Upper lobe of left lung (tissue), 6 donors: Measurements from ENCODE around the gene DDI2. TPM values are rescaled to one million over a fixed set of nuclear protein-coding genes. Genes with fewer than 3 reads are reported as not detected.

Source experiments
- ATAC-seq, 2 donors: fragments of 200-7000 bp; cut with Tn5 transposase; one replicate each; pipeline ENCODE4 v1.9.1; 2022; ENCODE audit warnings: mild to moderate bottlenecking in 2 of 2, moderate library complexity in 2 of 2; ENCODE audit not compliant: low FRiP score in 2 of 2
- DNase-seq, 2 donors: peaks; one replicate each; pipeline ENCODE4 v3.0.0-alpha.2; 2019 to 2020
- H3K27ac ChIP-seq, 4 donors: fragments of 200-600 bp; sonication (generic); one replicate each; pipeline ENCODE4 v1.5.1; 2016 to 2019
- H3K27me3 ChIP-seq, 4 donors: fragments of 200-600 bp; sonication (generic); one replicate each; pipeline ENCODE4 v1.5.1; 2017 to 2019
- H3K36me3 ChIP-seq, 4 donors: fragments of 200-600 bp; sonication (generic); one replicate each; pipeline ENCODE4 v1.5.1; 2016 to 2019
- H3K4me1 ChIP-seq, 4 donors: fragments of 200-600 bp; sonication (generic); one replicate each; pipeline ENCODE4 v1.5.1; 2018 to 2019
- H3K4me3 ChIP-seq, 4 donors: fragments of 200-600 bp; sonication (generic); one replicate each; pipeline ENCODE4 v1.5.1; 2017 to 2019; ENCODE audit warnings: mild to moderate bottlenecking in 2 of 4, moderate library complexity in 1 of 4
- H3K9me3 ChIP-seq, 4 donors: fragments of 200-600 bp; sonication (generic); one replicate each; pipeline ENCODE4 v1.5.1; 2018 to 2019
- EP300 ChIP-seq, 4 donors: sonication (generic); formaldehyde crosslinking; IDR thresholded peaks; one replicate each; pipeline ENCODE4 v1.5.1; 2017; ENCODE audit warnings: antibody characterized with exemption in 4 of 4, control low read depth in 2 of 4
- POLR2A ChIP-seq, 4 donors: fragments of 450-650 bp; IDR thresholded peaks; one replicate each; pipeline ENCODE4 v1.5.1; 2016 to 2017; ENCODE audit warnings: antibody characterized with exemption in 4 of 4, mild to moderate bottlenecking in 2 of 4
- POLR2AphosphoS5 ChIP-seq, 2 donors: sonication (generic); formaldehyde crosslinking; IDR thresholded peaks; one replicate each; pipeline ENCODE4 v1.5.1; 2017; ENCODE audit warnings: antibody characterized with exemption in 2 of 2
- WGBS, 2 donors: methylation state at CpG; one replicate each; pipeline ENCODE4 v1.1.5; 2017 to 2018; 5-methylcytosine and 5-hydroxymethylcytosine counted together
- total RNA-seq, 6 donors: library from RNA; depleted of rRNA in 4 of 6; stranded (reverse); fragments of >200 nt in 4 of 6; gene quantifications; one replicate each; pipeline versions ENCODE4 v1.1.0 to v1.2.1, GENCODE V29; 2016 to 2021
- TF ChIP-seq, protein P1 (sequence below), 6 experiments: fragments of 450-650 bp in 4 of 6; fragments of 200-600 bp in 2 of 6; sonication (generic) in 2 of 6; IDR thresholded peaks; one replicate each; pipeline ENCODE4 v1.5.1; 2016 to 2019; ENCODE audit warnings: antibody characterized with exemption in 6 of 6
- donor health status: DM: no; HTN: no; CAD: no; lungs with moderate emphysema.
- donor health status: DM: no; HTN: yes; CAD: no; lungs with severe emphysema.

DDI2 gene
- total RNA-seq, 6 donors from 2014 or later: 31.4 to 161 (median 46.1) TPM

DNA sequence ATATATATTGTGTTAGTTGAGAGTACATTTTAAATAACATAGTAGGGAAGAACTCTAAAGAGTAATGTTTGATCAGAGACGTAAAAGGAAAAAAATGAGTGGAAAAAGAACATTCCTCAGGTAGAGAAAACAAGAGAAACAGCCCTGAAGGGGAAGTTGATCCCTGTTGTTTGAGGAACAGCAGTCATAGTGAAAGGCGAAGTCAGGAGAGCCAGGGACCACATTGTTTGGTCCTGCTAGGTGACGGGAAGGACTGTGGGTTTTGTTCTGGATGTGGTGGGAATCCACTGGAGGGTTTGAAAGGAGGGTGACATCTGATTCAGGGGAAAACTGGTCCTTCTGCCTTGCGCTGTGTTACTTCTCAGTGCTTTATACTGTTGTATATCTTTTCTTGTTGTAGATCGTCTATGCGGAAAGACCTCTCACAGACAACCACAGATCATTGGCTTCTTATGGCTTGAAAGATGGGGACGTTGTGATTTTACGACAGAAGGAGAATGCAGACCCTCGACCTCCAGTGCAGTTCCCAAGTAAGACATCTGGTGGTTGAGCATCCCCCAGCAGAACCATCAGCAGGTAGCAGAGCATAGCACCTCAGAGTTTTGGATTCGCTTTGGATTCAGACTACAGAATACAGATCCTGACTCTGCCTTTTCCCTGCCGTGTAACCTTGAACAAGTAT lies 9.2 kb downstream of the DDI2 start:
- 81 to 84% methylated on average over 11 of the region's 11 CpGs for WGBS, 2 donors
- H3K27me3 ChIP-seq: no peaks in the 10 kb centered on the region
- peaks cover 3 to 49% (median 18%) of the 10 kb centered on the region in 4 donors for H3K36me3 ChIP-seq
- H3K27ac ChIP-seq: no peak overlapping the region
- H3K4me3 ChIP-seq: no peak overlapping the region
- DNase-seq (no peak), ATAC-seq (no peak)
- H3K4me1 ChIP-seq: peaks cover 36 to 59% (median 40%) of the 10 kb centered on the region in 4 donors
- H3K9me3 ChIP-seq: no peaks in the 10 kb centered on the region
- no peak for TF ChIP-seq EP300 (IDR thresholded peaks at IDR 0.05)
- TF ChIP-seq POLR2A (IDR thresholded peaks at IDR 0.05): no peak
- no peak for TF ChIP-seq POLR2AphosphoS5 (IDR thresholded peaks at IDR 0.05)
- TF ChIP-seq, protein P1, sequence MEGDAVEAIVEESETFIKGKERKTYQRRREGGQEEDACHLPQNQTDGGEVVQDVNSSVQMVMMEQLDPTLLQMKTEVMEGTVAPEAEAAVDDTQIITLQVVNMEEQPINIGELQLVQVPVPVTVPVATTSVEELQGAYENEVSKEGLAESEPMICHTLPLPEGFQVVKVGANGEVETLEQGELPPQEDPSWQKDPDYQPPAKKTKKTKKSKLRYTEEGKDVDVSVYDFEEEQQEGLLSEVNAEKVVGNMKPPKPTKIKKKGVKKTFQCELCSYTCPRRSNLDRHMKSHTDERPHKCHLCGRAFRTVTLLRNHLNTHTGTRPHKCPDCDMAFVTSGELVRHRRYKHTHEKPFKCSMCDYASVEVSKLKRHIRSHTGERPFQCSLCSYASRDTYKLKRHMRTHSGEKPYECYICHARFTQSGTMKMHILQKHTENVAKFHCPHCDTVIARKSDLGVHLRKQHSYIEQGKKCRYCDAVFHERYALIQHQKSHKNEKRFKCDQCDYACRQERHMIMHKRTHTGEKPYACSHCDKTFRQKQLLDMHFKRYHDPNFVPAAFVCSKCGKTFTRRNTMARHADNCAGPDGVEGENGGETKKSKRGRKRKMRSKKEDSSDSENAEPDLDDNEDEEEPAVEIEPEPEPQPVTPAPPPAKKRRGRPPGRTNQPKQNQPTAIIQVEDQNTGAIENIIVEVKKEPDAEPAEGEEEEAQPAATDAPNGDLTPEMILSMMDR (IDR thresholded peaks at IDR 0.05): no peak

DNA sequence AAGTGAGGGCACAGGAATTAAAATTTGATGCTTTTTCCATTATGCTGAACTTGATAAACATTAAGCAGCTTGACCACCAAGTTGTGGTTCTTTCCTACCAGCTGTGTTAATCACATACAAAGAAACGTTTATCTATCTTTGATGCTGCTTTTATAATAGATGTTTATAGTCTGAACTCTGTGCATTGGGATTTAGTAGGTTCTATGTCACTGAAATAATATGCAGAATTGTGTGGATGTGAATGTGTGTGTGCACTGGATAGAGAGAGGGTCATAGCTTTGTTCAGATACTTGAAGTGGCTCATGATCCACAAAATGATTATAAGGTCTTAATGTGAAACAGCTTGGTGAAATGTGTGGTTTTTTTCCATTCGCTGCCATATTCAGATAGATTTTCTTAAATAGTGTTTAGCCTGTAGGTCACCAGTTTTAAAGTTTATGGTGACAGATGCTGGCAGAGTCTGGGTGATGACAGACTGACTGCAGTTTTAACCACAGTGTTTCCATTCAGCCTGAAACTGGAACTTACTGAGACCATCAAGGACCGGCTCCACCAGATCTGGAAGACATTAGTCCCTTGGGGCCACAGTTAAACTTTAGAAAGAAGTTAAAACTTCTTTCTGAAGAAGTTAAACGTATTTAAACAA lies 10.2 kb downstream of the DDI2 start:
- WGBS, 2 donors: 52 to 57% methylated on average over 4 of the region's 4 CpGs
- Histone ChIP-seq H3K36me3 (peaks cover 9 to 59% (median 24%) of the 10 kb centered on the region in 4 donors), H3K4me1 (peaks cover 26 to 49% (median 31%) of the 10 kb centered on the region in 4 donors), H3K9me3 (no peaks in the 10 kb centered on the region), H3K27ac (no peak overlapping the region), H3K4me3 (no peak overlapping the region), H3K27me3 (no peaks in the 10 kb centered on the region)
- DNase-seq (no peak), ATAC-seq (no peak)
- TF ChIP-seq, protein P1 (IDR thresholded peaks at IDR 0.05): no peak
- TF ChIP-seq POLR2A (IDR thresholded peaks at IDR 0.05): no peak
- TF ChIP-seq EP300 (IDR thresholded peaks at IDR 0.05): no peak
- no peak for TF ChIP-seq POLR2AphosphoS5 (IDR thresholded peaks at IDR 0.05)

DNA sequence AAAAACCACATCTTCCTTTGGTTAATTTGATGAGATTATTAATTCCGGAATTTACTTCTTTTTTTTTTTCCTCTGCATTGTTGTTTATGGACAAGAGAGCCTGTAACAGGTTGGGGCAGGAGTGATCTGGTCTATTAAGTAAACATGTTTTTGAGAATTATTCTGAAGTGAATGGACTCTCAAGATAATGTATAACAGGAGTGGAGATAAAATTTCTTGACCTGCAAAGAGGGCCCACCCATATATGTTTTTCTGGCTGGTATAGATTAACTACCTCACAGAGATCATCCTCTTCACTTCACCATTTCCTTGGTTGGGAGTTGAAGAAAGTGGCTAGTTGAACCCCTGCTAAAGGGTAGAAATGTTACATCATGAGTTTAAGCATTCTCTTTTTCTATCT lies 10.7 kb downstream of the DDI2 start:
- no peak for DNase-seq
- WGBS, 2 donors: 46 to 51% methylated on average over 1 of the region's 1 CpG
- no peak for ATAC-seq
- Histone ChIP-seq H3K27me3 (no peaks in the 10 kb centered on the region), H3K4me3 (no peak overlapping the region), H3K9me3 (no peaks in the 10 kb centered on the region), H3K27ac (no peak overlapping the region), H3K4me1 (peaks cover 21 to 43% (median 26%) of the 10 kb centered on the region in 4 donors), H3K36me3 (peaks cover 9 to 62% (median 25%) of the 10 kb centered on the region in 4 donors)
- TF ChIP-seq POLR2AphosphoS5 (IDR thresholded peaks at IDR 0.05) (no peak), EP300 (IDR thresholded peaks at IDR 0.05) (no peak)

DNA sequence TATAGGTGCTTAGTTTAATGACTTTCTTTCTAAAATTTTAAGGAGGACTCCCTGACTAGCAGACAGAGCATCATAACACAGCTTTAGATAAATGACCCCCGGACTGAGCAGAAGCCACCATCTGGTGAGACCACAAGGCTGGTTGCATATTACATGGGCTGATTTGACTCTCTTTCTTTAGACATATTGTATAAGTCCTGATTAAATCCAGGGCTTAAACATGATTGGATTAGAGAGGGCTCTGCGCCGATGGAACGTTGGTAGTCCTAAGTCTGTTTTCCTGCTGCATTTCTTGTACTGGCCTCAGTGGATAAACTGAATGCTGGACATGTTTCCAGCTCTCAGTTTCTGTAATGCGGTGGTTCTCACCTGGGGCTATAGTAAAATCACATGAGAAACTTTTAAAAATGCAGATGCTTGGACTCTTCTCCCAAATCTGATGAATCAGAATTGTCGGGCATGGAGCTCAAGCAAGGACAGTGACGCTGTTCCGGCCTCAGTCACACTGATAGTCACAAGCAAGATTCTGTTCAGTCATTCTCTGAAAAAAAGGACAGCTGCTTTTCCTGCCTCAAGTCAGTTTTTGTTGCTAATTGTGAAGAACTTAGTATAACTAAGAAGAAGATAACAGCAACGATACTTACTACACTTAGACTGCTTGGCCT lies 16.6 kb downstream of the DDI2 start:
- 90 to 95% methylated on average over 9 of the region's 9 CpGs for WGBS, 2 donors
- no peak for TF ChIP-seq POLR2A (IDR thresholded peaks at IDR 0.05)
- TF ChIP-seq, protein P1 (IDR thresholded peaks at IDR 0.05): no peak
- TF ChIP-seq POLR2AphosphoS5 (IDR thresholded peaks at IDR 0.05): no peak
- no peak for TF ChIP-seq EP300 (IDR thresholded peaks at IDR 0.05)
- H3K9me3 ChIP-seq: no peaks in the 10 kb centered on the region
- no peak for ATAC-seq
- no peaks in the 10 kb centered on the region for H3K4me1 ChIP-seq
- H3K27me3 ChIP-seq: no peaks in the 10 kb centered on the region
- no peak overlapping the region for H3K27ac ChIP-seq
- peaks cover 26 to 98% (median 72%) of the 10 kb centered on the region in 4 donors for H3K36me3 ChIP-seq
- no peak for DNase-seq
- no peak overlapping the region for H3K4me3 ChIP-seq

DNA sequence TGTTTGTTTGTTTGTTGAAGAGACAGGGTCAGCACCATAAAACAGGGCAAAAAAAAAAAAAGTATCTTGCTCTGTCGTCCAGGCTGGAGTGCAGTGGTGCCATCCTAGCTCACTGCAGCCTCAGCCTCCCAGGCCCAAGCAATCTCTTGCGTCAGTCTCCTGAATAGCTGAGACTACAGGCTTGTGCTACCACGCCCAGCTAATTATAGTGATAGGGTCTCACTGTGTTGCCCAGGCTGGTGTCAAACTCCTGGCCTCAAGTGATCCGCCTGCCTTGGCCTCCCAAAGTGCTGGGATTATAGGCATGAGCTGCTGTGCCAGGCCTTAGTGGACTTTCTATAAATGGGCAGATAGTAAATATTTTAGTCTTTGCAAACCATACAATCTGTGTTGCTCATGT lies 19.2 kb downstream of the DDI2 start:
- Histone ChIP-seq H3K36me3 (peaks cover 26 to 98% (median 74%) of the 10 kb centered on the region in 4 donors), H3K27me3 (no peaks in the 10 kb centered on the region), H3K4me3 (no peak overlapping the region), H3K27ac (no peak overlapping the region), H3K9me3 (no peaks in the 10 kb centered on the region), H3K4me1 (no peaks in the 10 kb centered on the region)
- TF ChIP-seq POLR2AphosphoS5 (IDR thresholded peaks at IDR 0.05) (no peak), EP300 (IDR thresholded peaks at IDR 0.05) (no peak)
- TF ChIP-seq, protein P1 (IDR thresholded peaks at IDR 0.05): no peak
- DNase-seq (no peak), ATAC-seq (no peak)
- WGBS, 2 donors: 92 to 98% methylated on average over 4 of the region's 4 CpGs
